Stimulated activated CD4-positive, alpha-beta T cell treated with anti-CD3 and anti-CD28 coated beads, Interleukin-2, amount 100 ng/mL, for 48 hours (primary cell): ENCODE data around the gene ZNF577.
"Not testable (repeated sequence)": the region's sequence is repeated elsewhere in the genome, so short reads cannot be mapped to it uniquely, and the experiment has no call there.

Experiments
- DNase-seq, 2 donors: peaks; one replicate each; pipeline ENCODE4 v3.0.0-alpha.2; 2020

ZNF577 gene

GRCh38 chr19:51887522-51888498, at the start of gene ZNF577:
ZNF577 (minus strand) TSS chr19:51887951; CDS start chr19:51880382, 7,569 bp downstream.
- DNase-seq, result peak; percentile 25 to 52

GRCh38 chr19:51931921-51932320, 44.2 kb upstream of the ZNF577 start:
- DNase-seq, result no peak

GRCh38 chr19:51927859-51928258, 40.1 kb upstream of the ZNF577 start:
- DNase-seq, result no peak

- peak; percentile 73 to 74 for DNase-seq
Observed at GRCh38 chr19:51926784-51927741, 39.3 kb upstream of the ZNF577 start, which contains the start of gene ZNF613. ZNF613 (plus strand) TSS chr19:51927472; CDS start chr19:51936221, 8,749 bp downstream.

GRCh38 chr19:51926426-51926783, 38.7 kb upstream of the ZNF577 start:
- no peak for DNase-seq

GRCh38 chr19:51921949-51922348, 34.2 kb upstream of the ZNF577 start:
- DNase-seq, result no peak

- DNase-seq, result no peak
Observed at GRCh38 chr19:51919606-51920005, 31.9 kb upstream of the ZNF577 start.

GRCh38 chr19:51916167-51916566, 28.4 kb upstream of the ZNF577 start:
- DNase-seq, result no peak

GRCh38 chr19:51915324-51915867, 27.6 kb upstream of the ZNF577 start:
- DNase-seq, result no peak

- not testable (repeated sequence) for DNase-seq
Observed at GRCh38 chr19:51907981-51908380, 20.2 kb upstream of the ZNF577 start.

- not testable (repeated sequence) for DNase-seq
Observed at GRCh38 chr19:51906108-51906507, 18.4 kb upstream of the ZNF577 start.

- not testable (repeated sequence) for DNase-seq
Observed at GRCh38 chr19:51905639-51906038, 17.9 kb upstream of the ZNF577 start.

- DNase-seq, result no peak
Observed at GRCh38 chr19:51905206-51905605, 17.5 kb upstream of the ZNF577 start.

GRCh38 chr19:51904331-51905165, 16.8 kb upstream of the ZNF577 start, which contains the start of gene ZNF649:
ZNF649 (minus strand) TSS chr19:51905017; CDS start chr19:51900107, 4,910 bp downstream.
- DNase-seq, result peak; percentile 74 to 77

- DNase-seq, result no peak
Observed at GRCh38 chr19:51903192-51903591, 15.4 kb upstream of the ZNF577 start.

- no peak for DNase-seq
Observed at GRCh38 chr19:51901860-51902259, 14.1 kb upstream of the ZNF577 start.

- no peak for DNase-seq
Observed at GRCh38 chr19:51891193-51891747, 3.5 kb upstream of the ZNF577 start.

- DNase-seq, result no peak
Observed at GRCh38 chr19:51889934-51890333, 2.2 kb upstream of the ZNF577 start.

GRCh38 chr19:51884713-51885112, 3.0 kb downstream of the ZNF577 start:
- no peak for DNase-seq

GRCh38 chr19:51882518-51882917, 5.2 kb downstream of the ZNF577 start:
- no peak for DNase-seq

GRCh38 chr19:51873097-51873496, 14.7 kb downstream of the ZNF577 start:
- DNase-seq, result no peak
